ENCODE results near the gene PLCH2. TPM values are rescaled to one million over a fixed set of nuclear protein-coding genes. Genes with fewer than 3 reads are reported as not detected.

PLCH2 gene
- total RNA-seq, 1 experiment from 2014 or later, result 7.2 TPM

DNA sequence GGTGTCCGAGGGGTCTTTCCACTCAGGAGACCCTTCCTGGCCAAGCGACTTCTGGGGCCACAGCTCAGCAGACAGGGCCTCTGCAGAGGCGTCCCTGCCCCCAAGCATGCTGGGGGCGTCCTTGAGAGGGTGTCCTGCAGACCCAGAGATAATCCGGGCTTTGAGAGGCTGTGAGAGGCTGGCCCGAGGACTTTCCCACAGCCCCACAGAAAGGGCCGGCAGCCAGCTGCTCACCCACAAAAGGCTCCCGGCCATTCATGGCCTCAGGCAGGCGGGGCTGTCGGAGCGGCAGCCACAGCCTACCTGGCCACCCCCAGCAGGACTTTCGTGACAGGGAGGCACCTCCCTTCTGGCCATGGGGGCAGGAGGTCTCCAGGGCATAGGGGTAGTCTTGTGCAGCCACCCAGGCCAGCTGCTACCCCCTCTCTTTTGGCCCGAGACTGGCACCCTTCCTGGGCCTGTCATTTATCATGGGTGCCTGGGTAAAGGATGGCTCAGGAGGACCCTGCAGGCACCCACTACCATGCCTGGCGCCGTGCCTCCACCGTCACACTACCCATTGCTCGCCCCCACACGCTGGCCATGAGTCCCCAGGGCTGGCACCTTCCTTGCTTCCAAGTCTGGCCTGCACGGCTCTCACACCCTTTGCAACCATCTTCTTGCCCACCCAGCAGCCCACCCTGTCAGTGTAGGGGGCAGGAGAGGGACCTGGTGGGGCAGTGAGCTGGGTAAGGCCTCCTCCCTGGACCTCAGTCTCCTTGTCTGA lies 69.0 kb downstream of the PLCH2 start:
- ChIA-PET POLR2A (ENCODE audit: unreplicated experiment) (interaction anchor here (1.2 kb wide), 1 partner anchor 12 kb away, joined by 5 read pairs; no protein-coding TSS in a partner anchor), CTCF (no interaction called here)
- ATAC-seq, result no peak
- DNase-seq, result no peak
- Histone ChIP-seq H3K9me2 (replicated peaks; ENCODE audit: low read length) (no peaks in the 10 kb centered on the region), H3K9ac (ENCODE audit: low read length) (peak overlapping the region; percentile 42; the same call in 1 of the 2 replicates), H3K4me3 (ENCODE audit: low read length) (no peak overlapping the region), H3K36me3 (ENCODE audit: low read depth, low read length) (no peaks in the 10 kb centered on the region), H2AFZ (ENCODE audit: low read length) (no peak overlapping the region), H3K4me2 (ENCODE audit: low read length) (peak overlapping the region; percentile 83; the same call in 1 of the 2 replicates), H3K9me3 (ENCODE audit: low read length) (no peaks in the 10 kb centered on the region), H3K79me2 (ENCODE audit: low read length) (no peaks in the 10 kb centered on the region), H3K4me1 (ENCODE audit: insufficient read depth, low read length) (peaks cover 22% of the 10 kb centered on the region), H3F3A (ENCODE audit: low read length, unreplicated experiment) (no peaks in the 10 kb centered on the region), H3K27me3 (ENCODE audit: low read length) (no peaks in the 10 kb centered on the region), H3K27ac (ENCODE audit: low read length) (0 out of 2 replicates have a peak overlapping the region, but pooled peaks have one; percentile 20), H4K20me1 (ENCODE audit: low read length) (no peaks in the 10 kb centered on the region)
- no TSS peak for BruUV-seq (replicated peaks)
- intact Hi-C loops (cut with micrococcal nuclease), result loop anchor here (5.0 kb wide), 2 partner anchors 42 to 353 kb away; partner anchors contain the start of genes FAAP20 and PRXL2B
- TF ChIP-seq, protein P1, sequence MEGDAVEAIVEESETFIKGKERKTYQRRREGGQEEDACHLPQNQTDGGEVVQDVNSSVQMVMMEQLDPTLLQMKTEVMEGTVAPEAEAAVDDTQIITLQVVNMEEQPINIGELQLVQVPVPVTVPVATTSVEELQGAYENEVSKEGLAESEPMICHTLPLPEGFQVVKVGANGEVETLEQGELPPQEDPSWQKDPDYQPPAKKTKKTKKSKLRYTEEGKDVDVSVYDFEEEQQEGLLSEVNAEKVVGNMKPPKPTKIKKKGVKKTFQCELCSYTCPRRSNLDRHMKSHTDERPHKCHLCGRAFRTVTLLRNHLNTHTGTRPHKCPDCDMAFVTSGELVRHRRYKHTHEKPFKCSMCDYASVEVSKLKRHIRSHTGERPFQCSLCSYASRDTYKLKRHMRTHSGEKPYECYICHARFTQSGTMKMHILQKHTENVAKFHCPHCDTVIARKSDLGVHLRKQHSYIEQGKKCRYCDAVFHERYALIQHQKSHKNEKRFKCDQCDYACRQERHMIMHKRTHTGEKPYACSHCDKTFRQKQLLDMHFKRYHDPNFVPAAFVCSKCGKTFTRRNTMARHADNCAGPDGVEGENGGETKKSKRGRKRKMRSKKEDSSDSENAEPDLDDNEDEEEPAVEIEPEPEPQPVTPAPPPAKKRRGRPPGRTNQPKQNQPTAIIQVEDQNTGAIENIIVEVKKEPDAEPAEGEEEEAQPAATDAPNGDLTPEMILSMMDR (conservative IDR thresholded peaks at IDR 0.05; ENCODE audit: low read depth, low read length), result no peak
- TF ChIP-seq EZH2 (IDR thresholded peaks at IDR 0.05; ENCODE audit: low read length, unreplicated experiment) (no peak), EZH2phosphoT487 (IDR thresholded peaks at IDR 0.05; ENCODE audit: borderline replicate concordance, low read length) (no peak)

DNA sequence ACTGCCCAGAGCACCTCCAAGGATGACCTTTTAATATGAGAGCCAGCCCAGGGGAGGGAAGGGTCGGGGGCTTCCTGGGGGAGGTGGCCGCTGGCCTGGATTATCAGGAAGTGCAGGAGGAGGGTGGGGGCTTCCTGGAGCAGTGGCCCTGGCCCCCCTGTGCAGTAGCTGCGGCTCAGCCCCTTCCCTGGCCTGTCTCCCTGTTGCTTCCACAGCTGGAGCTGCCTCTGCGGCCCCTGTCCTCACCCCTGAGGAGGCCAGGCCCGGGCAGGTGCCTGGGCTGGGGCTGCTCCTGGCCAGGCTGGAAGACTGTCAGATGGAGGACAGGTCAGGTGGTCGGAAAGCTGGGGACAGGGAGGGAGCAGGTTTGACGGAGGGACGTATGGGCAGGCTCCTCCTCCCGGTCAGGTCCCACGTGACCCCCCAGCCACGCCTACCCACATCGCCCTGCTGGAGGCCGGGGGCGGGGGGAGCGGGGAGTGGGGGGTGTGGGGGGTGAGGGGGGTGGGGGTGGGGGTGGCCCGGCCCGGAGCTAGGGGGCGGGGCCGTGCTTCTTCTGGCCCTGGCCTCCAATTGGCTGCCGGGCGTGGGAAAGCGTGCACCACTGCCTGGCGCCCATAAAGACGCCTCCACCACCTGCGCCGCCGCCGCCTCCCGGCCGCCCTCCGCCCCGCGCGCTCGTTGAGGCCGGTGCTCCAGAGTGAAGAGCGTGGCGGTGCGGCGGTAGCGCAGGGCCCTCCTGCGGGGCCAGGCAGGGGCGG lies 69.8 kb downstream of the PLCH2 start:
- H3K9ac ChIP-seq (ENCODE audit: low read length), result peak overlapping the region; percentile 78
- BruUV-seq (replicated peaks), result no TSS peak
- H3K27me3 ChIP-seq (ENCODE audit: low read length), result no peaks in the 10 kb centered on the region
- no peak for TF ChIP-seq EZH2 (IDR thresholded peaks at IDR 0.05; ENCODE audit: low read length, unreplicated experiment)
- TF ChIP-seq, protein P1 (conservative IDR thresholded peaks at IDR 0.05; ENCODE audit: low read depth, low read length), result no peak
- TF ChIP-seq EZH2phosphoT487 (IDR thresholded peaks at IDR 0.05; ENCODE audit: borderline replicate concordance, low read length), result no peak
- ATAC-seq (peak; percentile 64), DNase-seq (peak; percentile 95)
- peak overlapping the region; percentile 69 for H3K4me3 ChIP-seq (ENCODE audit: low read length)
- no peaks in the 10 kb centered on the region for H3K79me2 ChIP-seq (ENCODE audit: low read length)
- no peaks in the 10 kb centered on the region for H3K9me2 ChIP-seq (replicated peaks; ENCODE audit: low read length)
- no peaks in the 10 kb centered on the region for H4K20me1 ChIP-seq (ENCODE audit: low read length)
- intact Hi-C loops (cut with micrococcal nuclease), result loop anchor here (2.0 to 5.0 kb wide), 3 partner anchors 41 to 354 kb away; partner anchors contain the start of genes FAAP20 and PRXL2B
- H3K9me3 ChIP-seq (ENCODE audit: low read length), result no peaks in the 10 kb centered on the region
- POLR2A ChIA-PET (ENCODE audit: unreplicated experiment), result interaction anchor here (0.6 to 1.2 kb wide), 2 partner anchors 13 to 20 kb away, joined by 5 to 8 read pairs; partner anchors contain the start of gene PANK4
- H2AFZ ChIP-seq (ENCODE audit: low read length), result peak overlapping the region; percentile 81
- peak overlapping the region; percentile 64 for H3K27ac ChIP-seq (ENCODE audit: low read length)
- H3K4me1 ChIP-seq (ENCODE audit: insufficient read depth, low read length), result peaks cover 22% of the 10 kb centered on the region
- H3K4me2 ChIP-seq (ENCODE audit: low read length), result peak overlapping the region; percentile 90
- H3F3A ChIP-seq (ENCODE audit: low read length, unreplicated experiment), result no peaks in the 10 kb centered on the region
- CTCF ChIA-PET, result interaction anchor here (0.6 to 2.3 kb wide), 3 partner anchors 11 to 763 kb away, joined by 4 to 15 read pairs (median 4); partner anchors contain the start of gene PANK4
- no peaks in the 10 kb centered on the region for H3K36me3 ChIP-seq (ENCODE audit: low read depth, low read length)

All from PC-3 (cell line).